A673 (cell line): ENCODE measurements around the gene PSMG3. TPM values are rescaled to one million over a fixed set of nuclear protein-coding genes. Genes with fewer than 3 reads are reported as not detected.

Source experiments
- BruUV-seq: library from RNA; stranded (reverse); fragments of 400-500 nt; replicated peaks from 2 replicates; lab custom pipeline; 2021; lab: Mats Ljungman, UMichigan
- CTCF ChIA-PET: fragments of 300-600 bp; sonication (Branson Sonifier 250); formaldehyde crosslinking; loops from one replicate; lab custom pipeline; 2022; ENCODE audit warnings: antibody characterized with exemption; lab: Charles Lee
- POLR2A ChIA-PET: fragments of 300-600 bp; sonication (Branson Sonifier 250); formaldehyde crosslinking; loops from one replicate; lab custom pipeline; 2022; ENCODE audit warnings: antibody characterized with exemption; ENCODE audit not compliant: low non-redundant PET; lab: Charles Lee
- DNase-seq: peaks from one replicate; pipeline ENCODE4 v3.0.0-alpha.2; 2015; ENCODE audit warnings: low spot score
- H3K27ac ChIP-seq: fragments of 200-600 bp; sonication (generic); 2 replicates; pipeline ENCODE4 v1.5.1; 2016; ENCODE audit warnings: mixed run types, low read depth, mild to moderate bottlenecking, mixed read lengths, antibody characterized with exemption, low read length; ENCODE audit not compliant: poor library complexity, severe bottlenecking
- H3K27me3 ChIP-seq: fragments of 200-600 bp; sonication (generic); replicated peaks from 2 replicates; pipeline ENCODE4 v1.6.1; 2017; ENCODE audit warnings: mixed run types, low read depth, mild to moderate bottlenecking, mixed read lengths, antibody characterized with exemption, low read length; ENCODE audit not compliant: insufficient read depth, poor library complexity
- H3K36me3 ChIP-seq: fragments of 200-600 bp; sonication (generic); 2 replicates; pipeline ENCODE4 v1.6.1; 2016; ENCODE audit warnings: mixed run types, mild to moderate bottlenecking, mixed read lengths, antibody characterized with exemption, low read length; ENCODE audit not compliant: insufficient read depth, poor library complexity, severe bottlenecking
- H3K4me1 ChIP-seq: fragments of 200-600 bp; sonication (generic); 2 replicates; pipeline ENCODE4 v1.6.1; 2017; ENCODE audit warnings: mixed run types, mild to moderate bottlenecking, mixed read lengths, antibody characterized with exemption, low read length; ENCODE audit not compliant: insufficient read depth, poor library complexity, severe bottlenecking
- H3K4me3 ChIP-seq: fragments of 200-600 bp; sonication (generic); 2 replicates; pipeline ENCODE4 v1.5.1; 2016; ENCODE audit warnings: low read depth, mixed run types, mild to moderate bottlenecking, mixed read lengths, low read length; ENCODE audit not compliant: poor library complexity, severe bottlenecking
- H3K9me3 ChIP-seq: fragments of 200-600 bp; sonication (generic); 2 replicates; pipeline ENCODE4 v1.6.1; 2016; ENCODE audit warnings: mixed run types, low read depth, mild to moderate bottlenecking, mixed read lengths, antibody characterized with exemption, low read length; ENCODE audit not compliant: poor library complexity, severe bottlenecking
- EZH2 ChIP-seq: fragments of 200-600 bp; sonication (generic); IDR thresholded peaks from 2 replicates; pipeline ENCODE4 v1.6.1; 2017; ENCODE audit warnings: borderline replicate concordance, low read depth, mild to moderate bottlenecking, mixed read lengths, antibody characterized with exemption, low read length; ENCODE audit not compliant: poor library complexity, severe bottlenecking
- intact Hi-C: fragments of 100-400 bp; cut with micrococcal nuclease; formaldehyde crosslinking; loops from one replicate; pipeline ENCODE4 v1.10.0; 2022; ENCODE audit not compliant: unreplicated experiment
- total RNA-seq: library from RNA; stranded (reverse); gene quantifications from 2 replicates; pipeline ENCODE4 v1.2.3, GENCODE V29; 2021
- TF ChIP-seq, protein P1 (sequence below): fragments of 300-800, 200-600 bp; sonication (generic); conservative IDR thresholded peaks from 2 replicates; pipeline ENCODE4 v1.5.1; 2017; ENCODE audit warnings: low read depth, mild to moderate bottlenecking, antibody characterized with exemption, low read length, moderate library complexity, mixed read lengths

The PSMG3 gene
- total RNA-seq, 1 experiment from 2014 or later: 54.9 TPM

DNA sequence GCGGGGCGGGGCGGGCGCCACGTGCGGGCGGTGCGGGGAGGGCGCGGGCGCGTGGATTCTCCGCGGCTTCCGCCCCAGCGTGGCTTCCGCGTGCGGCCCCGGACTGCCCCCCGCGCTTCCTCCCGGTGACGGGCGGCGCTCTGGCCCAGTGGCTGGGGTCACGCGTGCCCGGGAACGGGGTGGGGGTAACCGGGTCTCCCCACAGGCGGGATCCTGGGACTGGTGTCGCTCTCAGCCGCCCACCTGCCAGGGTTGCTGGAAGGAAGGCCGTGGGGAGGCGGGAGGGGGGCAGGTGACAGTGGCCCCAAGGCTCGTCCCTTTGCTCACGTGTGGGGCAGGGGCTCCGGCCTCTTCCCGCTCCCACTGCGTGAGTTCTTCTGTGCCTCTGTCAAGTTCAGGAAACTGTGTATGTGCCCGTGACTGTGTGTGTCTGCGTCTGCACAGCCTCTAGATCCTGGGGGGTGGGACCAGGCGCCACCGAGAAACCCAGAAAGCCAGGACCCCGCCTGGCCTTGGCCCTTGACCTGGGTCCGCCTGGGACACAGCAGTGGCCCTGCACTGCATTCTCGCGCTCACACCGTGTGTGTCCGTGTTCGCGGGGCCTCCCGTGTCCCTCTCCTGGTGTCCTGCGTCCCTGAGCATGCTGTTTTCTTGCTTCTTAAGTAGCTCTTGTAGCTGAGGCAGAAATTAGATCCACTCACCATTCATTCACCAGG, 38.4 kb downstream of the PSMG3 start:
- no peaks in the 10 kb centered on the region for H3K36me3 ChIP-seq
- no peaks in the 10 kb centered on the region for H3K27me3 ChIP-seq
- ChIA-PET POLR2A (interaction anchor here (0.6 kb wide), 1 partner anchor 750 kb away, joined by 11 read pairs; no protein-coding TSS in a partner anchor), CTCF (no interaction called here)
- no peaks in the 10 kb centered on the region for H3K9me3 ChIP-seq
- intact Hi-C loops: no loop called here
- no peak for DNase-seq
- TF ChIP-seq EZH2: no peak
- TF ChIP-seq, protein P1, sequence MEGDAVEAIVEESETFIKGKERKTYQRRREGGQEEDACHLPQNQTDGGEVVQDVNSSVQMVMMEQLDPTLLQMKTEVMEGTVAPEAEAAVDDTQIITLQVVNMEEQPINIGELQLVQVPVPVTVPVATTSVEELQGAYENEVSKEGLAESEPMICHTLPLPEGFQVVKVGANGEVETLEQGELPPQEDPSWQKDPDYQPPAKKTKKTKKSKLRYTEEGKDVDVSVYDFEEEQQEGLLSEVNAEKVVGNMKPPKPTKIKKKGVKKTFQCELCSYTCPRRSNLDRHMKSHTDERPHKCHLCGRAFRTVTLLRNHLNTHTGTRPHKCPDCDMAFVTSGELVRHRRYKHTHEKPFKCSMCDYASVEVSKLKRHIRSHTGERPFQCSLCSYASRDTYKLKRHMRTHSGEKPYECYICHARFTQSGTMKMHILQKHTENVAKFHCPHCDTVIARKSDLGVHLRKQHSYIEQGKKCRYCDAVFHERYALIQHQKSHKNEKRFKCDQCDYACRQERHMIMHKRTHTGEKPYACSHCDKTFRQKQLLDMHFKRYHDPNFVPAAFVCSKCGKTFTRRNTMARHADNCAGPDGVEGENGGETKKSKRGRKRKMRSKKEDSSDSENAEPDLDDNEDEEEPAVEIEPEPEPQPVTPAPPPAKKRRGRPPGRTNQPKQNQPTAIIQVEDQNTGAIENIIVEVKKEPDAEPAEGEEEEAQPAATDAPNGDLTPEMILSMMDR: no peak
- BruUV-seq: no TSS peak
- H3K4me1 ChIP-seq: peaks cover 32% of the 10 kb centered on the region
- H3K4me3 ChIP-seq: peak overlapping the region; percentile 52
- H3K27ac ChIP-seq: peak overlapping the region; percentile 41

DNA sequence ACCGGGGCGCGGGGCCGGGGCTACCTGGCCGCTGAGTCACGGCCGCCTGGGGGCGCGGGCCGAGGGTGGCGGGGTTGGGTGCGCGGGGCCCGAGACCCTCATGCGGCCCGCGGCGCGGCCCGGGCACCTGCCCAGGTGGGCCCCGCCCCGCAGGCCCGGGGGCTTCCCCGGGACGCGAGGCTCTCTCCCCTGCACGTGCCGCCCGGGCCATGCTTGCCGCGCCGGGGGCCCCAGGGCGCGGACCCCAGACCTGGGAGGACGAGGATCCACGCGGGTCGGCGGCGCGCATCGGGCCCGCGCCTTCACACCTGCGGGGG, 38.9 kb downstream of the PSMG3 start:
- H3K27me3 ChIP-seq: no peaks in the 10 kb centered on the region
- H3K4me3 ChIP-seq: peak overlapping the region; percentile 52
- H3K27ac ChIP-seq: peak overlapping the region; percentile 41
- no peak for DNase-seq
- ChIA-PET CTCF (no interaction called here), POLR2A (no interaction called here)
- no peaks in the 10 kb centered on the region for H3K9me3 ChIP-seq
- no peaks in the 10 kb centered on the region for H3K36me3 ChIP-seq
- TF ChIP-seq, protein P1: no peak
- no peak for TF ChIP-seq EZH2
- H3K4me1 ChIP-seq: peaks cover 29% of the 10 kb centered on the region
- BruUV-seq: no TSS peak
- intact Hi-C loops: no loop called here

DNA sequence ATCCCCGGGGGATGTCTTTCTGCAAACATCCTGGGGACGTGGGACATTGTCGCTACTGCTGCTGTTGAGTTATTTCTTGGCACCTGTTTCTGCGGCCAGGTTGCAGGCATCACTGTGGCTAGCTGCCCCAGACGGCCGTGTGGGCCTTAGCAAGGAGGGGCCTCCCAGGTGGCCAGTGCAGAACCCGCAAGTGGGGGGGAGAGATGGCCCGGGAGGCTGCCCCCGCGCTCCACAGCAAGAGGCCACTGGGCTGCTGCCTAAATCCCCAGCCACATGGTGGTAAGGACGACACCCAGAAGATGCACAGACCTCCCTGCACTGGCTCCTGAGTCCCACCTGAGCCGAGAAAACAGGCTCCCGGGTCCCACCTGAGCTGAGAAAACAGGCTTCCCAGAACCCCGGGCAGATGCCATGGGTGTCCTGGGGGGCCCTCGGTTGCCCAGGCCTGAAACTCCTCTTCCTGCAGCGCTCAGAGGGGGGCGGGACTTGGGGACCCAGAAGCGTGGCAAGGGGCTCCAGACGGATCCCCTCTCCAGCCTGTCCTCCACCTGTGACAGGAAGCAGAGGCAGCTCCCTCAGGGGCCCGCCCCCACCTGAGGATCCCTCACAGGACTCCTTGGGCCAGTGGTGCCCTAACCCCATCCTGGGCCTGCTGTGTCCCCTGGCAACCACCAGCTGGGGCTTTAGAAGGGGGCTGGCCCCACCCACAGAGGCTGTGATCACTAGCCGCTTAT, 40.3 kb downstream of the PSMG3 start:
- no peak overlapping the region for H3K27ac ChIP-seq
- no peaks in the 10 kb centered on the region for H3K27me3 ChIP-seq
- peak overlapping the region; percentile 52 for H3K4me3 ChIP-seq
- CTCF ChIA-PET: no interaction called here
- POLR2A ChIA-PET: no interaction called here
- no peaks in the 10 kb centered on the region for H3K36me3 ChIP-seq
- intact Hi-C loops: no loop called here
- no TSS peak for BruUV-seq
- no peaks in the 10 kb centered on the region for H3K9me3 ChIP-seq
- no peak for DNase-seq
- TF ChIP-seq EZH2: no peak
- TF ChIP-seq, protein P1: no peak
- H3K4me1 ChIP-seq: peaks cover 29% of the 10 kb centered on the region
